ENCODE data around the gene EXOC1L.

EXOC1L gene

GRCh38 chr4:55854129-55854528, 34.5 kb downstream of the EXOC1L start:
- H3K9me3 ChIP-seq (ENCODE audit: control insufficient read depth, insufficient read depth, low read length) = no peaks in the 10 kb centered on the region
- DNase-seq (ENCODE audit: low read depth, low spot score) = no peak
- H3K4me3 ChIP-seq (ENCODE audit: low read length) = peak overlapping the region; percentile 94; the same call in 1 of the 2 replicates
- peaks cover 1% of the 10 kb centered on the region; the same call in 1 of the 2 replicates for H3K4me1 ChIP-seq (ENCODE audit: control insufficient read depth, insufficient read depth, low read length)
- no peaks in the 10 kb centered on the region for H3K36me3 ChIP-seq (ENCODE audit: control insufficient read depth, insufficient read depth, low read length)
- H3K27me3 ChIP-seq (ENCODE audit: control insufficient read depth, insufficient read depth, low read length) = no peaks in the 10 kb centered on the region
- WGBS (ENCODE audit: insufficient coverage, insufficient read length) = no CpG with 5 or more reads among the region's 7 CpGs
- no peak overlapping the region for H3K27ac ChIP-seq (ENCODE audit: low read length)

- no peak overlapping the region for H3K27ac ChIP-seq (ENCODE audit: low read length)
- H3K4me3 ChIP-seq (ENCODE audit: low read length) = no peak overlapping the region
- no peaks in the 10 kb centered on the region for H3K36me3 ChIP-seq (ENCODE audit: control insufficient read depth, insufficient read depth, low read length)
- DNase-seq (ENCODE audit: low read depth, low spot score) = no peak
- no peaks in the 10 kb centered on the region for H3K4me1 ChIP-seq (ENCODE audit: control insufficient read depth, insufficient read depth, low read length)
- H3K9me3 ChIP-seq (ENCODE audit: control insufficient read depth, insufficient read depth, low read length) = no peaks in the 10 kb centered on the region
- no CpG with 5 or more reads among the region's 1 CpG for WGBS (ENCODE audit: insufficient coverage, insufficient read length)
- no peaks in the 10 kb centered on the region for H3K27me3 ChIP-seq (ENCODE audit: control insufficient read depth, insufficient read depth, low read length)
Observed at GRCh38 chr4:55857586-55857985, 38.0 kb downstream of the EXOC1L start.

GRCh38 chr4:55859711-55860110, 40.1 kb downstream of the EXOC1L start:
- no peaks in the 10 kb centered on the region for H3K9me3 ChIP-seq (ENCODE audit: control insufficient read depth, insufficient read depth, low read length)
- no peaks in the 10 kb centered on the region for H3K36me3 ChIP-seq (ENCODE audit: control insufficient read depth, insufficient read depth, low read length)
- no peaks in the 10 kb centered on the region for H3K4me1 ChIP-seq (ENCODE audit: control insufficient read depth, insufficient read depth, low read length)
- WGBS (ENCODE audit: insufficient coverage, insufficient read length) = no CpG with 5 or more reads among the region's 2 CpGs
- no peaks in the 10 kb centered on the region; the same call in 1 of the 2 replicates for H3K27me3 ChIP-seq (ENCODE audit: control insufficient read depth, insufficient read depth, low read length)
- H3K4me3 ChIP-seq (ENCODE audit: low read length) = no peak overlapping the region
- no peak overlapping the region for H3K27ac ChIP-seq (ENCODE audit: low read length)
- no peak for DNase-seq (ENCODE audit: low read depth, low spot score)

- no peak for DNase-seq (ENCODE audit: low read depth, low spot score)
- H3K36me3 ChIP-seq (ENCODE audit: control insufficient read depth, insufficient read depth, low read length) = no peaks in the 10 kb centered on the region; the same call in 1 of the 2 replicates
- no CpG with 5 or more reads among the region's 1 CpG for WGBS (ENCODE audit: insufficient coverage, insufficient read length)
- no peaks in the 10 kb centered on the region for H3K4me1 ChIP-seq (ENCODE audit: control insufficient read depth, insufficient read depth, low read length)
- H3K27ac ChIP-seq (ENCODE audit: low read length) = no peak overlapping the region
- H3K4me3 ChIP-seq (ENCODE audit: low read length) = no peak overlapping the region
- no peaks in the 10 kb centered on the region for H3K9me3 ChIP-seq (ENCODE audit: control insufficient read depth, insufficient read depth, low read length)
- H3K27me3 ChIP-seq (ENCODE audit: control insufficient read depth, insufficient read depth, low read length) = no peaks in the 10 kb centered on the region; the same call in 1 of the 2 replicates
Observed at GRCh38 chr4:55864577-55865223, 45.1 kb downstream of the EXOC1L start.

GRCh38 chr4:55865228-55865806, 45.7 kb downstream of the EXOC1L start:
- Histone ChIP-seq H3K27me3 (ENCODE audit: control insufficient read depth, insufficient read depth, low read length) (no peaks in the 10 kb centered on the region; the same call in 1 of the 2 replicates), H3K36me3 (ENCODE audit: control insufficient read depth, insufficient read depth, low read length) (no peaks in the 10 kb centered on the region; the same call in 1 of the 2 replicates), H3K4me1 (ENCODE audit: control insufficient read depth, insufficient read depth, low read length) (no peaks in the 10 kb centered on the region), H3K27ac (ENCODE audit: low read length) (no peak overlapping the region), H3K9me3 (ENCODE audit: control insufficient read depth, insufficient read depth, low read length) (no peaks in the 10 kb centered on the region), H3K4me3 (ENCODE audit: low read length) (no peak overlapping the region)
- no peak for DNase-seq (ENCODE audit: low read depth, low spot score)
- WGBS (ENCODE audit: insufficient coverage, insufficient read length) = no CpG with 5 or more reads among the region's 2 CpGs

DNA sequence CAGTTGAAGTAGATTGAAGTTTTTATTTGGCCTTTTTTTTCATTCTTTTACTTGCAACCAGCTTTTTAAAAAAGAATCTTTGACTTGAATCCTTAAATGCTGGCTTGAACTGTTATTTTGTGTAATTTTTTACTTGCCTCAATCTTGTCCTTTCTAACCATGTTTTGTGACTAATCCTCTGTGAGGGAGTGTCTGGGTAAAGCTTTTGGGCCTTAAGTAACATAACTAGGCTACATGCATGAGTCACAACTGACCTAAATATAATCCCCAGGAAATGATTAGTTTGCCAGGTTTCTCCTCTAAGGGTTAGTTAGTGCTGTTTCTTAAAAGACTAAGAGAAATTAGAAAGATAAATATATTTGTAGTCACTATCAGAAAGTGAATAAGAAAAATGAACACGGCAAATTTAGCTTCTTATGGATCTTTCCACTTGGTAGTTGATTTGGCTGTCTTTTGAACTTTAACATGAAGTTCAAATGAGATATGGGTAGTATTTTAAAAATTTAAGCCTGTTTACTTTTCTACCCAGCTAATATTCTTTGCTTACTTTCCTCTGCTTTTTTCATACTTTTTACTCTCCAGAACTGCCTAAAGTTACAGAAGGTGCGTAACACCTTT, 46.8 kb downstream of the EXOC1L start:
- Histone ChIP-seq H3K9me3 (ENCODE audit: control insufficient read depth, insufficient read depth, low read length) (no peaks in the 10 kb centered on the region), H3K27ac (ENCODE audit: low read length) (no peak overlapping the region), H3K36me3 (ENCODE audit: control insufficient read depth, insufficient read depth, low read length) (peaks cover 2% of the 10 kb centered on the region; the same call in 1 of the 2 replicates), H3K4me1 (ENCODE audit: control insufficient read depth, insufficient read depth, low read length) (no peaks in the 10 kb centered on the region), H3K4me3 (ENCODE audit: low read length) (no peak overlapping the region), H3K27me3 (ENCODE audit: control insufficient read depth, insufficient read depth, low read length) (no peaks in the 10 kb centered on the region; the same call in 1 of the 2 replicates)
- WGBS (ENCODE audit: insufficient coverage, insufficient read length) = no CpG with 5 or more reads among the region's 2 CpGs
- DNase-seq (ENCODE audit: low read depth, low spot score) = no peak

DNA sequence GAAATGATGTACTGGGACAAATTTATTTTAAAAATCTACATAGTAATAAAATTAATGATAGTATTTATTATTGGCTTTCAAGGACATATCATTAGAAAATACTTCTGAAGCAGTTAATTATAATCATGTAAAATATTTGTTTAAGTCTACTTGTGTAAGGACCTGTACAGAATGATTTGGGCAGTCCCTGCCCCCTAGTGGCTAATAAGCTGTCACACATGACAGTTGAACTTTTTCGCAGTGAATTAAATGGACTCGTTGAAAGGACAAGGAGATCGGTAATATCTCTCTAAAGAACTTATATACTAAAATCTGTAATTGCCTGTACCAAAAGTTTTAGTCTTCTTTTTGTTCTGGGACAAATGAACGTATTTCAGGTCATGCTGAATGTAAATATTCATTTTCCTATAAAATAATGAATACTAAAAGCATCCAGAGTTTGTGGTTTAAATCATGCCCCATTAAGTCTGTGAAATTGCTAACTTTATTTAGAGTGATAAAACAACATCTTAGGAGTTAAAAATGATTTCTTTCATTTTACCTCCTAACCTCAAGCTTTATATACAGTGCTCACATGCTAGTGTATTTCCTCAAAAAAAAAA, 47.5 kb downstream of the EXOC1L start:
- Histone ChIP-seq H3K9me3 (ENCODE audit: control insufficient read depth, insufficient read depth, low read length) (no peaks in the 10 kb centered on the region), H3K27ac (ENCODE audit: low read length) (no peak overlapping the region), H3K27me3 (ENCODE audit: control insufficient read depth, insufficient read depth, low read length) (no peaks in the 10 kb centered on the region; the same call in 1 of the 2 replicates), H3K36me3 (ENCODE audit: control insufficient read depth, insufficient read depth, low read length) (peaks cover 2% of the 10 kb centered on the region; the same call in 1 of the 2 replicates), H3K4me1 (ENCODE audit: control insufficient read depth, insufficient read depth, low read length) (no peaks in the 10 kb centered on the region), H3K4me3 (ENCODE audit: low read length) (no peak overlapping the region)
- DNase-seq (ENCODE audit: low read depth, low spot score) = no peak
- WGBS (ENCODE audit: insufficient coverage, insufficient read length) = no CpG with 5 or more reads among the region's 4 CpGs

DNA sequence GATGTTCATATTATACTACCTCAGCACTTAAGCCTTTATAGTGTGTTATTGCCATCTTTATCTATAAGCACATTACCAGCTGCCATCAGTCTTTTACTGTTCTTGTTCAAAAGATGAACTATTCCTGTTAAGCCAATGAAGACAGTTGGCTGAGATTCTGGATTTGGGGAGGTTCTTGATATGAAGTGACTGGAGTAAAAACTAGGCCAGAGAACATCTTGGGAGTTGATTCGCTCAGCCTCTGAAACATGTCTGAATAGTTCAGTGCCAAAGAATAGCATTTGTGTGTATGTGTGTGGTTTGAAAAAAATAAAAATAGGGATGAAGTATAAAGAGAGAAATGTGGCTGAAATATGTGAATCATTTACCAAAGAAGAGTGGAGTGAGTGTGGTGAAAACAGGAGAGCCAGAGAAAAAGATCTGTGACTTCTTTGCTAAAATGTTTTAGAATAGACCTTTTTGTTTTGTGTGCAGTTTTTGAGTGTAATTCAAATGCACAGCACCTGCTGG, 49.0 kb downstream of the EXOC1L start:
- Histone ChIP-seq H3K36me3 (ENCODE audit: control insufficient read depth, insufficient read depth, low read length) (peaks cover 2% of the 10 kb centered on the region; the same call in 1 of the 2 replicates), H3K27me3 (ENCODE audit: control insufficient read depth, insufficient read depth, low read length) (no peaks in the 10 kb centered on the region), H3K9me3 (ENCODE audit: control insufficient read depth, insufficient read depth, low read length) (no peaks in the 10 kb centered on the region), H3K4me3 (ENCODE audit: low read length) (no peak overlapping the region), H3K27ac (ENCODE audit: low read length) (no peak overlapping the region), H3K4me1 (ENCODE audit: control insufficient read depth, insufficient read depth, low read length) (no peaks in the 10 kb centered on the region)
- DNase-seq (ENCODE audit: low read depth, low spot score) = no peak
- no CpG with 5 or more reads among the region's 1 CpG for WGBS (ENCODE audit: insufficient coverage, insufficient read length)

DNA sequence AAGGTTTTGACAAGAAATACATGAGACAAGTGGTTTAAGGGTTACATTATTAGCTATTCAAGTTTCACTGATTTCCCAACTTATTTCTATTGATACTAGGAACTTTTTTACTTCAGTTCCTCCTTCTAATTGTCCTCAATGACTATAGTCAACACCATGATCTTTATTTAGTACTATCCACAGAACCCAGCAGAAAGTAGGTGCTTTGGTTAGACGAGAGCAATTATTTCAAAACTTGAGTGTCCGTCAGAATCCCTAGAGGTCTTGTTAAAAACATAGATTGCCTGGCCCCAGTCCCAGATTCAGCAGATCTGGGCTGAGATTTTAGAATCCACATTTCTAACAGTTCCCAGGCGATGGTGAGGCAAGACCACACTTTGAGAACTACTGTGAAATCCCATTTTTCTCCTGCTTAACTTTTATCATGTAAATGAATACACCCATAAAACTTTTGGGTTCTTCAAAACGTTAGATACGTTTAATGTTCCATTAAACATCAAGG, 51.8 kb downstream of the EXOC1L start:
- Histone ChIP-seq H3K27me3 (ENCODE audit: control insufficient read depth, insufficient read depth, low read length) (no peaks in the 10 kb centered on the region), H3K4me1 (ENCODE audit: control insufficient read depth, insufficient read depth, low read length) (no peaks in the 10 kb centered on the region), H3K4me3 (ENCODE audit: low read length) (no peak overlapping the region), H3K36me3 (ENCODE audit: control insufficient read depth, insufficient read depth, low read length) (peaks cover 2% of the 10 kb centered on the region; the same call in 1 of the 2 replicates), H3K9me3 (ENCODE audit: control insufficient read depth, insufficient read depth, low read length) (no peaks in the 10 kb centered on the region), H3K27ac (ENCODE audit: low read length) (no peak overlapping the region)
- no CpG with 5 or more reads among the region's 5 CpGs for WGBS (ENCODE audit: insufficient coverage, insufficient read length)
- no peak for DNase-seq (ENCODE audit: low read depth, low spot score)

GRCh38 chr4:55874831-55875230, 55.2 kb downstream of the EXOC1L start:
- H3K9me3 ChIP-seq (ENCODE audit: control insufficient read depth, insufficient read depth, low read length) = no peaks in the 10 kb centered on the region
- H3K36me3 ChIP-seq (ENCODE audit: control insufficient read depth, insufficient read depth, low read length) = peaks cover 2% of the 10 kb centered on the region; the same call in 1 of the 2 replicates
- H3K27me3 ChIP-seq (ENCODE audit: control insufficient read depth, insufficient read depth, low read length) = no peaks in the 10 kb centered on the region
- H3K4me3 ChIP-seq (ENCODE audit: low read length) = no peak overlapping the region
- H3K27ac ChIP-seq (ENCODE audit: low read length) = no peak overlapping the region
- no peak for DNase-seq (ENCODE audit: low read depth, low spot score)
- no peaks in the 10 kb centered on the region for H3K4me1 ChIP-seq (ENCODE audit: control insufficient read depth, insufficient read depth, low read length)
